Measurements from ENCODE around the gene SLC35E4.

SLC35E4 gene

GRCh38 chr22:30603801-30604200 is 31.8 kb upstream of the SLC35E4 start:
- DNase-seq (ENCODE audit: insufficient read length) (no peak), FAIRE-seq (no peak)
- TF ChIP-seq POLR2A (IDR thresholded peaks at IDR 0.05; ENCODE audit: low read depth, low read length) (no peak), POLR2AphosphoS5 (IDR thresholded peaks at IDR 0.05; ENCODE audit: low read depth, low read length) (no peak), TAF1 (IDR thresholded peaks at IDR 0.05; ENCODE audit: borderline replicate concordance, low read depth, low read length) (no peak)

GRCh38 chr22:30604723-30605122 is 30.9 kb upstream of the SLC35E4 start:
- no peak for DNase-seq (ENCODE audit: insufficient read length)
- FAIRE-seq = no peak
- TF ChIP-seq TAF1 (IDR thresholded peaks at IDR 0.05; ENCODE audit: borderline replicate concordance, low read depth, low read length) = no peak
- no peak for TF ChIP-seq POLR2A (IDR thresholded peaks at IDR 0.05; ENCODE audit: low read depth, low read length)
- TF ChIP-seq POLR2AphosphoS5 (IDR thresholded peaks at IDR 0.05; ENCODE audit: low read depth, low read length) = no peak

DNA sequence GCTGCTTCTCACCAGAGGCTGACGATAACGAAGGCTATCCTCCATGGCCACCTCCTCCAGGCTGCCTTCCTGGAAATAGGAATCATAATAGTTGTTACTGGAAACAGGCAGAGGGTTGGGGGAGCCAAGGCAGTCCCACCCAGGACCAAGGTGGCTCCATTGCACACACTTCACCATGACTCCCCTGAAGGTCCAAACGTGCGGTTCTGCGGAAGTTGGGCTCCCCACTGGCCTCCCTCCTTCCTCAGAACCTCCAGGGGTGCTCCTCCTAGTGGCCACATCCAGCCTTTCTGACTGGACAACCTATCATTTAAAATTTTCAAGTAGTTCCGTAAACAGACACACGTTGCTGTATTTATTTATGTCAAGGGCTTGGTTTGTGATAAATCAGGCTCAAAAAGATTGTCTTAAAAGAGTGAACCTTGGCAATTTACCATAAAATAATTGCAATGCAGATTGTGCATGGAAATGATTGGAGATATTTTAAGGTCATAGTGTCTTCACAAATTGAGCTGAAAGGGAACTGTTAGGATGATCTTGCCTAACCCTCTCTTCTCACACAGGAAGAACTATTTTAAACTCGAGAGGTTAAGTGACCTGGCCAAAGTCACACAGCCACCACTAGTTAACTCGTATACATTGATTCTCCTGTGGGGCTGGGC is 30.0 kb upstream of the SLC35E4 start:
- FAIRE-seq (peak; percentile 68), DNase-seq (ENCODE audit: insufficient read length) (no peak)
- TF ChIP-seq POLR2A (IDR thresholded peaks at IDR 0.05; ENCODE audit: low read depth, low read length) (no peak), TAF1 (IDR thresholded peaks at IDR 0.05; ENCODE audit: borderline replicate concordance, low read depth, low read length) (no peak), POLR2AphosphoS5 (IDR thresholded peaks at IDR 0.05; ENCODE audit: low read depth, low read length) (no peak)

DNA sequence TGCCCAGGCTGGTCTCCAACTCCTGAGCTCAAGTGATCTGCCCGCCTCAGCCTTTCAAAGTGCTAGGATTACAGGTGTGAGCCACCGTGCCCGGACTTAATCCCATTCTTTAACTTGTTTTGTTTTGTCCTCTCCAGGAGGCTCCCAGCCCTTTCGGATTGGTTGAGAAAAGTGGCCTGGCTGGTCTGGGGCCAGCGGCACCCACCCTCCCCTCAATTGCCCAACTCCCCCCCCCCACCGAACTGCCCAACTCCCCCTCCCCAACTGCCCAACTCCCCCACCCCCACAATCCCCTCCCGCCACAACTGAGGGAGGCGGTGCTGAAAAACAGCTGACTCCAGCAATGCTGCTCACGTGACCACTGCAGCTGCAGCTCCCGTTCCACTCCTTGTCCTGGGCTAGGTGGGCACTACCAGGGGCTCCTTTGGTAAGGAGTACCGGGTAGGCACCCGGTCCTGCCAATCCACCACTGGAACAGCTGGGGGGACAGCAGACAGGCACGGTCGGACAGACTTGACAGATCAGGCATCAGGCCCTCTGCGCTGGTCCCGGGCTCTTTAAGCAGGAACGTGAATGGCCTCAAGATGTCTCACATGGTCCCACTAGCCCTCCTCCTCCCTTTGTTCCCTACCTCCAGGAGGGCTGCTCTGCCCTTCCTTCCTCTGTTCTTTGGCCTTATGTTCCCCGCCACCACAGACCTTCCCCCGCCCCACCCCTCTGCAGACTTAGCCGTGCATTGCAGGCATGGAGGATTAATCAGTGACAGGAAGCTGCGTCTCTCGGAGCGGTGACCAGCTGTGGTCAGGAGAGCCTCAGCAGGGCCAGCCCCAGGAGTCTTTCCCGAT is 28.9 kb upstream of the SLC35E4 start, which contains the start of gene TCN2:
Gene TCN2 (plus strand): TSS at position 720 of the 845 bp plus-strand sequence. CDS start 158 bp downstream, outside the sequence.
- TF ChIP-seq POLR2AphosphoS5 (IDR thresholded peaks at IDR 0.05; ENCODE audit: low read depth, low read length) = no peak
- 0 out of 2 replicates have a peak, but pooled peaks have one; percentile 18 for TF ChIP-seq POLR2A (IDR thresholded peaks at IDR 0.05; ENCODE audit: low read depth, low read length)
- peak; percentile 72 for FAIRE-seq
- DNase-seq (ENCODE audit: insufficient read length) = no peak

DNA sequence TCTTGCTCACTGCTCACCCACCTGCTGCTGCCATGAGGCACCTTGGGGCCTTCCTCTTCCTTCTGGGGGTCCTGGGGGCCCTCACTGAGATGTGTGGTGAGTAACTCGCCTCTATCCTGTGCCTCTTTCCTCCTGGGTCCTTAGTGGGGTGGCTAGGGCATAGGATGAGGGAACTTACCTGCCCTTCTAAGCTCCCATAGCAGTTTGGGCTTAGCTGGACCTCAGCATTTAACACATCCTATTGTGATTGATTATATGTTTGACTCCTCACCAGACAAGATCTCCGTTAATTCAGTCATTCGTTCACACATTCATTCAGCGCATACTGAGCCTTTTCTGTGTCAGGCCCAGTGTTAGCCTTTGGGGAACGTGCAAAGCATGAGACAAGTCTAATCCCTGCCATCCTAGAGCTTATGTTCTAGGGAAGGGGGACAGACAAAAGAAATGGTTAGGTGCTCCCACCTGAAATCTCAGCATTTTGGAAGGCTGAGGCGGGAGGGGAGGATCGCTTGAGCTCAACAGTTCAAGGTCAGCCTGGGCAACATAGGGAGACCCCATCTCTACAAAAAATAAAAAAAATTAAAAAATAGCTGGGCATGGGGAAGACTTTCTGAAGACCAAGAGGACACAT is 28.2 kb upstream of the SLC35E4 start:
- FAIRE-seq = no peak
- DNase-seq (ENCODE audit: insufficient read length) = no peak
- TF ChIP-seq TAF1 (IDR thresholded peaks at IDR 0.05; ENCODE audit: borderline replicate concordance, low read depth, low read length) = no peak
- TF ChIP-seq POLR2A (IDR thresholded peaks at IDR 0.05; ENCODE audit: low read depth, low read length) = no peak
- no peak for TF ChIP-seq POLR2AphosphoS5 (IDR thresholded peaks at IDR 0.05; ENCODE audit: low read depth, low read length)

DNA sequence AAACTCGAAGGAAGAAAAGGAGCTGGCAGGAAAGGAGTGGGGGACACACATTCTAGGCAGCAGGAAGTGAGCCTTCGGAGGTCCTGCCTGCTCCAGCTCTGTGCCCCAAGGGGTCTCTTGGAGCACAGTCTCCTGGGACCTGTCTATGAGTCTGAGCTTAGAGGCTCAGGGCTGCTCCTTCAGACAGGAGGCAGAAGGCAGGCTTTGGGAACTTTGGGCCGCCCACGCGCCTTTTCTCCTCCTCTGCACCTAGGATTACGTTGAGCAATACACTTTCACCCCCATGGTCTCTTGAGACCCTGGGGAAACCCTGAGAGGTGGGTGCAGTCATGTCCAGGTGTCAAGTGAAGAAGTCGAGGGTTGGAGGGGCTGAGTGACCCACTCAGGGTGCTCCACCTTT is 27.6 kb upstream of the SLC35E4 start:
- FAIRE-seq = peak; percentile 79

GRCh38 chr22:30609260-30610185 is 26.1 kb upstream of the SLC35E4 start:
- peak; percentile 94 for FAIRE-seq
- peak; percentile 55 for DNase-seq (ENCODE audit: insufficient read length)
- TF ChIP-seq TAF1 (IDR thresholded peaks at IDR 0.05; ENCODE audit: borderline replicate concordance, low read depth, low read length) (no peak), POLR2AphosphoS5 (IDR thresholded peaks at IDR 0.05; ENCODE audit: low read depth, low read length) (no peak), POLR2A (IDR thresholded peaks at IDR 0.05; ENCODE audit: low read depth, low read length) (no peak)

More for the DNA sequence above, 27.6 kb upstream of the SLC35E4 start:
- no peak for DNase-seq (ENCODE audit: insufficient read length)
- TF ChIP-seq POLR2A (IDR thresholded peaks at IDR 0.05; ENCODE audit: low read depth, low read length) (no peak), TAF1 (IDR thresholded peaks at IDR 0.05; ENCODE audit: borderline replicate concordance, low read depth, low read length) (no peak), POLR2AphosphoS5 (IDR thresholded peaks at IDR 0.05; ENCODE audit: low read depth, low read length) (no peak)

DNA sequence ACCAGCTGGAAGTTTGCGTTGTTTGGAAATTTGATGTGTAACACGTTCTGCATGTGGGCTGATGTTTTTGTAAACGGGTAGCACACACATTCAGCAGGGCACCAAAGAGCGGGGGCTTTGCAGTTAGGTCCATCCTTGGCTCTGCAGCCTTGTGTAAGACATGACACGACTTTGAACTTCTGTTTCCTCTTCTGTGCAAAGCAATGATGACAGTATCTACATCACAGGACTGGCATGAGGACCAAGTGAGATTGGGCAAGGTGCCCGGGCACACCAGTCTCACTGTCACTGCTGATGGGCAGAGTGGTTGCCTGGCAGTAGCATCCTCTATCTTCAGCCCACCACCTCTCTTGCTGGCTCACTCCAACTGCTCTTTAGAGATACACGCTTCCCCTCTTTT is 25.3 kb upstream of the SLC35E4 start:
- DNase-seq (ENCODE audit: insufficient read length) = no peak
- TF ChIP-seq TAF1 (IDR thresholded peaks at IDR 0.05; ENCODE audit: borderline replicate concordance, low read depth, low read length) (no peak), POLR2AphosphoS5 (IDR thresholded peaks at IDR 0.05; ENCODE audit: low read depth, low read length) (no peak), POLR2A (IDR thresholded peaks at IDR 0.05; ENCODE audit: low read depth, low read length) (no peak)
- no peak for FAIRE-seq

DNA sequence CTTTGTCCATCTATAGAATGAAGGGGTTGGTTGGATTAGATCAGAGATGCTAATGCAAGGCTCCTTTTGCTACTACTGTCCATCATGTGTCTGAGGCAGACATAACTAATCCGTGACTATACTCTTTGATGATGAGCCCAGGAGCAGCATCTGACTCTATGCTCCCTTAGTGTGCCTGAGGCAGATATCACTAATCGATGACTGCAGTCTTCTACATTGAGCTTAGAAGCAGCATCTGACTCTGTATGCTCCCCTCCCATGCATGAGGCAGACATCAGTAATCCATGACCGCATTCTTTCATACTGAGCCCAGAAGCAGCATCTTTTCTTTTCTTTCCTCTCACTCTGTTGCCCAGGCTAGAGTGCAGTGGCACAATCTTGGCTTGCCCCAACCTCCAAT is 24.4 kb upstream of the SLC35E4 start:
- TF ChIP-seq TAF1 (IDR thresholded peaks at IDR 0.05; ENCODE audit: borderline replicate concordance, low read depth, low read length) = no peak
- TF ChIP-seq POLR2AphosphoS5 (IDR thresholded peaks at IDR 0.05; ENCODE audit: low read depth, low read length) = no peak
- DNase-seq (ENCODE audit: insufficient read length) = no peak
- FAIRE-seq = no peak

- FAIRE-seq = no peak
- TF ChIP-seq TAF1 (IDR thresholded peaks at IDR 0.05; ENCODE audit: borderline replicate concordance, low read depth, low read length) (no peak), POLR2A (IDR thresholded peaks at IDR 0.05; ENCODE audit: low read depth, low read length) (no peak), POLR2AphosphoS5 (IDR thresholded peaks at IDR 0.05; ENCODE audit: low read depth, low read length) (no peak)
- no peak for DNase-seq (ENCODE audit: insufficient read length)
Measured at GRCh38 chr22:30612789-30613188, 22.8 kb upstream of the SLC35E4 start.

All from GM12892 (cell line).